ENCODE data around the gene TSSK2.

Gene TSSK2

GRCh38 chr22:19127329-19128008 lies 3.6 kb upstream of the TSSK2 start:
- H3K9me2 ChIP-seq (replicated peaks; ENCODE audit: insufficient read depth, low read length), result no peaks in the 10 kb centered on the region
- H3K4me2 ChIP-seq (ENCODE audit: low read depth, low read length, poor library complexity, severe bottlenecking), result no peak overlapping the region
- no peaks in the 10 kb centered on the region for H4K20me1 ChIP-seq (ENCODE audit: low read depth, low read length)
- TF ChIP-seq EZH2phosphoT487 (conservative IDR thresholded peaks at IDR 0.05; ENCODE audit: low read length), result no peak
- H2AFZ ChIP-seq (ENCODE audit: low read depth, low read length, severe bottlenecking), result no peak overlapping the region
- no peaks in the 10 kb centered on the region for H3K9me3 ChIP-seq (ENCODE audit: insufficient read depth, low read length)
- no peaks in the 10 kb centered on the region for H3K27me3 ChIP-seq (ENCODE audit: low read length)
- no peak overlapping the region for H3K9ac ChIP-seq (ENCODE audit: low read length)
- H3F3A ChIP-seq (ENCODE audit: insufficient read depth), result no peaks in the 10 kb centered on the region
- H3K4me3 ChIP-seq (ENCODE audit: insufficient read depth, low read length, poor library complexity, severe bottlenecking), result no peak overlapping the region
- H3K79me2 ChIP-seq (ENCODE audit: insufficient read depth, low read length), result no peaks in the 10 kb centered on the region
- no peaks in the 10 kb centered on the region for H3K36me3 ChIP-seq (ENCODE audit: low read length)
- H3K27ac ChIP-seq (ENCODE audit: low read depth, low read length), result no peak overlapping the region

GRCh38 chr22:19128009-19128401 lies 3.1 kb upstream of the TSSK2 start:
- H3K79me2 ChIP-seq (ENCODE audit: insufficient read depth, low read length), result no peaks in the 10 kb centered on the region
- H3K4me3 ChIP-seq (ENCODE audit: insufficient read depth, low read length, poor library complexity, severe bottlenecking), result no peak overlapping the region
- no peaks in the 10 kb centered on the region for H3F3A ChIP-seq (ENCODE audit: insufficient read depth)
- H3K4me2 ChIP-seq (ENCODE audit: low read depth, low read length, poor library complexity, severe bottlenecking), result no peak overlapping the region
- H3K9ac ChIP-seq (ENCODE audit: low read length), result no peak overlapping the region
- H3K27ac ChIP-seq (ENCODE audit: low read depth, low read length), result no peak overlapping the region
- H3K9me2 ChIP-seq (replicated peaks; ENCODE audit: insufficient read depth, low read length), result no peaks in the 10 kb centered on the region
- H4K20me1 ChIP-seq (ENCODE audit: low read depth, low read length), result no peaks in the 10 kb centered on the region
- TF ChIP-seq EZH2phosphoT487 (conservative IDR thresholded peaks at IDR 0.05; ENCODE audit: low read length) (no peak), CTCF (IDR thresholded peaks at IDR 0.05; ENCODE audit: insufficient read depth, low read length, poor library complexity, severe bottlenecking) (no peak)
- no peaks in the 10 kb centered on the region for H3K9me3 ChIP-seq (ENCODE audit: insufficient read depth, low read length)
- H3K36me3 ChIP-seq (ENCODE audit: low read length), result no peaks in the 10 kb centered on the region
- no peak overlapping the region for H2AFZ ChIP-seq (ENCODE audit: low read depth, low read length, severe bottlenecking)
- H3K27me3 ChIP-seq (ENCODE audit: low read length), result no peaks in the 10 kb centered on the region

GRCh38 chr22:19128946-19129727 lies 2.0 kb upstream of the TSSK2 start:
- Histone ChIP-seq H3F3A (ENCODE audit: insufficient read depth) (no peaks in the 10 kb centered on the region), H3K9ac (ENCODE audit: low read length) (no peak overlapping the region), H3K4me2 (ENCODE audit: low read depth, low read length, poor library complexity, severe bottlenecking) (no peak overlapping the region), H3K79me2 (ENCODE audit: insufficient read depth, low read length) (no peaks in the 10 kb centered on the region), H3K36me3 (ENCODE audit: low read length) (no peaks in the 10 kb centered on the region), H2AFZ (ENCODE audit: low read depth, low read length, severe bottlenecking) (no peak overlapping the region), H3K27me3 (ENCODE audit: low read length) (no peaks in the 10 kb centered on the region), H3K9me2 (replicated peaks; ENCODE audit: insufficient read depth, low read length) (no peaks in the 10 kb centered on the region), H4K20me1 (ENCODE audit: low read depth, low read length) (no peaks in the 10 kb centered on the region), H3K27ac (ENCODE audit: low read depth, low read length) (no peak overlapping the region), H3K9me3 (ENCODE audit: insufficient read depth, low read length) (no peaks in the 10 kb centered on the region), H3K4me3 (ENCODE audit: insufficient read depth, low read length, poor library complexity, severe bottlenecking) (no peak overlapping the region)
- TF ChIP-seq EZH2phosphoT487 (conservative IDR thresholded peaks at IDR 0.05; ENCODE audit: low read length) (no peak), CTCF (IDR thresholded peaks at IDR 0.05; ENCODE audit: insufficient read depth, low read length, poor library complexity, severe bottlenecking) (no peak)

GRCh38 chr22:19129871-19130270 lies 1.2 kb upstream of the TSSK2 start:
- Histone ChIP-seq H3K79me2 (ENCODE audit: insufficient read depth, low read length) (no peaks in the 10 kb centered on the region), H2AFZ (ENCODE audit: low read depth, low read length, severe bottlenecking) (no peak overlapping the region), H3K27me3 (ENCODE audit: low read length) (no peaks in the 10 kb centered on the region), H3K4me2 (ENCODE audit: low read depth, low read length, poor library complexity, severe bottlenecking) (no peak overlapping the region), H3K9me3 (ENCODE audit: insufficient read depth, low read length) (no peaks in the 10 kb centered on the region), H3K9me2 (replicated peaks; ENCODE audit: insufficient read depth, low read length) (no peaks in the 10 kb centered on the region), H3K4me3 (ENCODE audit: insufficient read depth, low read length, poor library complexity, severe bottlenecking) (no peak overlapping the region), H3K27ac (ENCODE audit: low read depth, low read length) (no peak overlapping the region), H4K20me1 (ENCODE audit: low read depth, low read length) (no peaks in the 10 kb centered on the region), H3K36me3 (ENCODE audit: low read length) (no peaks in the 10 kb centered on the region), H3F3A (ENCODE audit: insufficient read depth) (no peaks in the 10 kb centered on the region), H3K9ac (ENCODE audit: low read length) (no peak overlapping the region)
- TF ChIP-seq EZH2phosphoT487 (conservative IDR thresholded peaks at IDR 0.05; ENCODE audit: low read length) (no peak), CTCF (IDR thresholded peaks at IDR 0.05; ENCODE audit: insufficient read depth, low read length, poor library complexity, severe bottlenecking) (no peak)

Data from SU-DHL-6 (cell line).